HG02970 (cell line): ENCODE measurements around the gene CD151.
A peak's percentile ranks its signal among the peaks of the same experiment; 100 is the strongest.

Source experiments
- ATAC-seq: cut with Tn5 transposase; IDR thresholded peaks from one replicate; pipeline ENCODE4 v1.9.1; 2021; ENCODE audit warnings: mild to moderate bottlenecking, moderate library complexity, moderate number of reproducible peaks; ENCODE audit not compliant: unreplicated experiment, low FRiP score

Gene CD151

GRCh38 chr11:796565-797295 is 36.0 kb upstream of the CD151 start:
- ATAC-seq: no peak

DNA sequence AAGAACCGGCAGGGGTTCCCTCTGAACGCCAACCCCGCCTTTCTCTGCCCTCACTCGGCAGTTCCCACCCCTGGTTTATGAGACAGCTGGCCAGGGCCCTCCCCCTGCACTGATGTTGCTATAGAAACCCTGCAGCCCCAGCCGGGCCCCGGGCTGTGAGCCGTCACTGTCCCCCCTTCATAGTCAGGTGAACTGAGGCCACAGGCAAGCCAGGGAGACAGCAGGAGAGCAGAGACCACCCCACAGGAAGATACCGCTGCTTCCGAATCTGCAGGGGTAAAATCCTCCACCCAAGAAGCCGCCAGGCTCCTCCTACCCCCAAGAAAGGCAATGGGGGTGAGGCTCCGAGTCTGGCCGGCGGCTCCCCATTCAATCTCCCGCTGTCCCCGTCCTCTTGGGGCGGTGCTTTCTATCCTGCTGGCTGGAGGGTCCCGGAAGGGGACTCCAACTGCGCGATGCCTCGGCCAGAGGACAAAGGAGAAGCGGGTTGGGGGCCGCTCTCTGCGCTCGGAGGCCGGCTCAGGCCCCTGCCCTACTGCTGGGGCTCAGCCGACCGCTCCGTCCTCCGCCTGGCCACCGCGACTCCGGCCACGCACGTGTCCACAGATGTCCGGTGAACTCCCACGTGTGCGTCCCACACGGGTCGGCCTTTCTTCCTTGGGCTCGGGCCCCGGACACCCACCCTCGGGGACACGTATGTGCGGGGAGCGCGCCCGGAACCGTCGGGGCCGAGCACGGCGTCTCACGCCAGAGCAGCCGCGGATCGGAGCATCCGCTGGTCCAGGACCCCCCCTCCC is 35.3 kb upstream of the CD151 start:
- peak; percentile 37 for ATAC-seq

DNA sequence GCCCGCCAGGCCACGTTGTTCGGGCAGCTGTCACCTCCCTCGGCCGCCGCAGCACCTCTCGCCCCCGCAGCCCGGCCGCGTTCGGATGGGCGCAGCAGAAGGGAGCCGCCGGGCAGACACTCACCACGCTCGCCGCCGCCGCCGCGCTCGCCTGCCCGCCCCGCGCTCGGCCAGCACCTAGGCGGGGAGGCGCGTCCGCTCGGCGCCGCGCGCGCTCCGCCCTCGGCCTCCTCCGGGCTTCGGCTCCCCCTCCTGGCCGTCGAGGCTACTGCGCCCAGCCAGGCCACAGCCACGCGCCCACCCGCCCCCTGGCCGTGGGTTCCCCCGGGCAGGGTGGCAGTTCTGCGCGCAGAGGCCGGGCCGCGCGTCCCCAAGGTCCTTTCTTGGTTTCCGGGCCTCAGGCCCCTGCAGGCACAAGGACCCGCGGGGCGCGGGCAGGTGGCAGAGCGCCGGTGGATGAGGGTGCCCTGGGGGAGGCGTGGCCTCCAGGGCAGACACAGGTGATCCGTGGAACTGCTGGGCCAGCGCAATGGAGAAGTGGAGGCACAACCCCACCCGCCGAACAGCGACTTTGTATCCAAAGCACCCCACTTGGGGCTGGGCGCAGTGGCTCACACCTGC is 34.5 kb upstream of the CD151 start, which contains the start of gene SLC25A22:
Gene SLC25A22, minus strand, starts transcription at position 189 of the 621 bp plus-strand sequence. CDS start 3,275 bp downstream, outside the sequence.
- ATAC-seq: peak; percentile 52

GRCh38 chr11:799641-800316 is 33.0 kb upstream of the CD151 start:
- ATAC-seq: no peak

DNA sequence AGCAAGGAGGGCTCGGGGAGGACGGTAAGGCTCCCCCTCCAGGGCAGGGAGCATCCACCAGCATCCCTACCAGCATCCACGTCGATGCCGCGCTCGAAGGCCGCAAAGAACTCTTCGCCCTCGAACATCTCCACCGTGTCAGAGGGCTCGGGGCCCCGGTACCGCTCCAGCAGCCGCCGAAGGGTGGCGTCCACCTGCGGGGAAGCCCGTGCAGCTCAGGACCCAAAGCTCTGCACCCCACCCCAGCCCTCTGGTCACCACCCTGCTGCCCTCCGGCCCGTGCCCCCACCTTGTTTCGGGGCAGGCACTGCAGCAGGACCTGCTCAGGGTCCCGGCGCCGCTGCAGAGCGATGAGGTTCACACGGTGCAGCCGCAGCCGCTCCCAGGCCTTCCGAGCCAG is 32.3 kb upstream of the CD151 start:
- ATAC-seq: no peak

- ATAC-seq: no peak
Observed at GRCh38 chr11:801097-801780, 31.5 kb upstream of the CD151 start.

DNA sequence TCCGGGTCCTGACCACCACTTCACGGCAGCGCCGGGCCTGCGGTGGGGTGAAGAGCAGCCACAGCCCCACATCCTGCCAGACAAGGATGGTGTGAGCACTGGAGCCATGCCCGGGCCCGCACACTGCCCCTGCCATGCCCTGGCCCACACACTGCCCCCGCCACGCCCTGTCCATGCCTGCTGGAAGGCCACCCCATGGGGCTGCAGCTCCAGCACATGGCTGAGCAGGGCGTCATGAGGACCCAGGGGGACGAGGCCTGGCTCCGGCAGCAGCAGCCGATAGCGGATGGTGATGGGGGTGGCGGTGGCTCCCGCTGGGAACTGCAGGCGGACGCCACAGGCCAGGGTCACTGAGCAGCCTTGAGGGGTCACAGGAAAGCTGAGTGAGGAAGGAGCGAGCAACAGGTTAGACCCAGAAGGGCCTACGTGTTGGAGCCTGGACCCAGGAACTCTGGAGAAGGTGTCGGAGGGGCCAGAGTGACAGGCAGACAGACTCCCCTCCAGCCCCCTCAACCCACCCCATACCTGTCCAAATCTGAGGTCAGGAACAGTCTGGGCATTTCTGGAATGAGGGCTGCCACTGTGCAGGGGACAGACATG is 30.6 kb upstream of the CD151 start:
- no peak for ATAC-seq

DNA sequence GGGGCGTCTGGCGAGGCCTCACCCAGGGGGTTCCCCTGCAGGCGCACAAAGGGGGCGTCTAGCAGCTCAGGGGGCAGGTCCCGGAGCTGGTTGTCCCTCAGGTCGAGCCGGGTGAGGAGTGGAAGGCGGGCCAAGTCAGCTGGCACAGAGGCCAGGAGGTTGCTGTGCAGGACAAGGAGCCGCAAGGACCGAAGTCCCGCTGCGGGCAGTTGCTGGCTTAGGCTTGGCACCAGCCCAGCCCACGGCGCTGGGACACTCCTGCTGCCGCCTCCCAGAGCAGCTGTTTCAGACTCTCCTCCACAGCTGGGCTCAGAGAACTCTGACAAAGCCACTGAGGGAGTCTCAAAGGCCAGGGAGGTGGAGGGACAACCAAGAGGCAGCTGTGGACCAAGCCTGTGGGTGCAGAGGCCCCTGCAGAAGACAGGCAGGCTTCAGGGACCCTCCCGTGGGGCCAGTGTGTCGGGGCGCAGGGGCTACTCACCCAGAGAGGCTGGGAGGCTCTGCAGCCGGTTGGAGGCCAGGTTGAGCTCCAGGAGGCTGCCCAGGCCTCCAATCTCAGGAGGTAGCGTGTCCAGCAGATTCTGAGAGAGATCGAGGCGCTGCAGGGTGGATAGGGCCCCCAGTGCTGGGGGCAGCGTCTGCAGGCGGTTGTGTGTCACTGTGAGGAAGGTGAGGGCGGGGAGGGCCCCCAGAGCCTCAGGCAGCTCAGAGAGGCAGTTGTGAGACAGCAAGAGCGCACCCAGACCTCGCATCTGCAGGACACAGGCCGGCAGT is 29.9 kb upstream of the CD151 start:
- no peak for ATAC-seq

DNA sequence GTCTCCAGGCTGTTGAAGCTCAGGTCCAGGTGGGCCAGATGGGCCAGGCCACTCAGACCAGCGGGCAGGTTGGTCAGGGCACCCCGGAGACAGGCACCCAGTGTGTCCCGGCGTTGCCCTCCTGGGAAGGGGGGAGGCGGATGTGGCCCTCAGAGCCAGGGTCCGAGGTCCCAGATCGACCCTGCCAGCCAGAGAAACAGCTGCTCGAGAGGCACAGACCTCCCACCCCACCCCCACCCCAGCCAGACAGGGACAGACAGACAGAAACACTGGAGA is 29.3 kb upstream of the CD151 start:
- no peak for ATAC-seq

GRCh38 chr11:803770-804598 is 28.8 kb upstream of the CD151 start:
- no peak for ATAC-seq

GRCh38 chr11:804599-804964 is 28.2 kb upstream of the CD151 start:
- ATAC-seq: no peak

GRCh38 chr11:808427-809286 is 24.1 kb upstream of the CD151 start:
- ATAC-seq: no peak

GRCh38 chr11:809287-810039 is 23.3 kb upstream of the CD151 start, which contains the start of gene RPLP2:
Gene RPLP2, plus strand, starts transcription at chr11:809967. Its CDS starts 268 bp downstream, at chr11:810235.
- ATAC-seq: peak; percentile 69

- no peak for ATAC-seq
Observed at GRCh38 chr11:810040-810567, 22.6 kb upstream of the CD151 start.

DNA sequence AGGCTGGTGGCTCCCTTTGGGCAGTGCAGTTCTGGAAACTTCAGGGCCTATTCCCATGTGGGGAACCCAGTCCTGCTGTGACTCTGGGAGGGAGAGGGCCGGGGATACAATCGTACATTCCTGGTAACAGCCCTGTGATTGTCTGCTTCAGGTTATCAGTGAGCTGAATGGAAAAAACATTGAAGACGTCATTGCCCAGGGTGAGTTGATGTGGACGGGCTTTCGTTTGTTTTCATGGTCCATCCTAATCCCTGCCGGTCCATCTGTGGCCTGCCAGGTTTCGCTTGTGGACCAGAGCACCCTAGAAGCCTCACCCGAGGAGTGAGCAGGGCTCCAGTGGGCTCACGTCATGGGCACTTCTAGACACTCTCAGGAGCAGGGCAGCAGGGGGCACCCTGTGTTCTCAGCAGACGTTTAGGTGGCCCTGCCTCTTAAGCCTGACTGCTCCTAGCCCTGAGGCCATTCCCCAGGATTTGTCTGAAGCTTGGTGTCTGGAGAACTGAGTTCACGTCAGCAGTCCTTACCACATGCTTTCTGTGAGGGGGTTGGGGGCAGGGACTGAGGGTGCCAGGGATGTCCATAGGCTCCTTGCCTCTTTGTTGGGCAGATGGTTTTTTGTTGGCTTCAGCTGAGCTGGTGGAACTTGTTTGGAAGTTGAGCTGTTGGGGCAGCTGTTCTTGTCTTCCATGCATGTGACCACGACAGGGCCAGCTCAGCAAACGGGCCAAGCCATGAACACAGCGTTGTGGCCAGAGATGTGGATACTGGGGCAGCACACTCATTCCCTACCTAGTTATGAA is 21.1 kb upstream of the CD151 start:
- no peak for ATAC-seq

DNA sequence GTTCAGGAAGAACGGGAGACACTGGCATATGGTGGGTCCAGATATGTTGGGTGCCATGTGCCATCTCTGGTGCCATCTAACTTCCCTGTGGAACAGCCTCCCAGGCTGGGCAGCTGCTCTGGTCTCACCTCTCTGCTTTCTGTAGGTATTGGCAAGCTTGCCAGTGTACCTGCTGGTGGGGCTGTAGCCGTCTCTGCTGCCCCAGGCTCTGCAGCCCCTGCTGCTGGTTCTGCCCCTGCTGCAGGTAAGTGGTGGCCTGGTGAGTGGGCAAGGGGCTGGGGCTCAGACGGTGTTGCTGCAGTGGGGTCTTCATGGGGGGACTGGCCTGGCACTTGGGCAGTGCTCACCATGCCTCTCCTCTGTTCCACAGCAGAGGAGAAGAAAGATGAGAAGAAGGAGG is 20.4 kb upstream of the CD151 start:
- ATAC-seq: no peak
